ENCODE results near the gene MEGF9. TPM values are rescaled to one million over a fixed set of nuclear protein-coding genes. Genes with fewer than 3 reads are reported as not detected.

Gene MEGF9
- total RNA-seq, 4 donors from 2014 or later, result 65.2 to 194 (median 138) TPM

GRCh38 chr9:120652934-120653333 is 61.3 kb downstream of the MEGF9 start:
- intact Hi-C loops (cut with DNase I), result no loop called here
- H3K27ac ChIP-seq, result no peak overlapping the region
- no peak overlapping the region for H3K4me3 ChIP-seq (replicated peaks in 1 of 3)
- no peaks in the 10 kb centered on the region for H3K36me3 ChIP-seq
- H3K27me3 ChIP-seq, result no peaks in the 10 kb centered on the region
- no peak for DNase-seq
- TF ChIP-seq POLR2A (IDR thresholded peaks at IDR 0.05), result no peak
- no peak for TF ChIP-seq CTCF (IDR thresholded peaks at IDR 0.05)
- WGBS, 2 donors, result 96 to 97% methylated on average over 2 of the region's 2 CpGs
- H3K9me3 ChIP-seq, result no peaks in the 10 kb centered on the region
- H3K4me1 ChIP-seq, result peaks cover 0 to 6% of the 10 kb centered on the region in 2 donors

DNA sequence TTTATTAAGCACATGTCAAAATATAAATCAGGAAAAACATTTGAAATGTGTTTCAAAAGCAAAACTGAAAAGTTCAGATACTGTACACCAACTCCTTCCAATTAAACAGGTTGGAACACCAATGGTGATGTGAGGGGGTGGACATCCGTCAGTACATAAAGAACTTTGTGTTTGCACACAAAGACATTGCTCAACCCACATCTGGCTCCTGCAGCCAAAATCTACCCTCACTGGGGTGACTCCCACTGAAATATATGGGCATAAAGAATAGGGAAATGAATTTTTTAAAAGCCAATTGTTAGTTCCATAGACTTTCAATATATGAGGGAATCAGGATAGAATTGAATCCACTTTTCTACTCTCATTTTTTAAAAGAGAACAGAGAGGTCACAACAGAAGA is 63.9 kb downstream of the MEGF9 start:
- no peaks in the 10 kb centered on the region for H3K9me3 ChIP-seq
- no peaks in the 10 kb centered on the region for H3K36me3 ChIP-seq
- H3K4me1 ChIP-seq, result peaks cover 0 to 6% of the 10 kb centered on the region in 2 donors
- H3K4me3 ChIP-seq (replicated peaks in 1 of 3), result no peak overlapping the region
- intact Hi-C loops (cut with DNase I), result no loop called here
- no peaks in the 10 kb centered on the region for H3K27me3 ChIP-seq
- no peak overlapping the region for H3K27ac ChIP-seq
- TF ChIP-seq POLR2A (IDR thresholded peaks at IDR 0.05) (no peak), CTCF (IDR thresholded peaks at IDR 0.05) (no peak)
- WGBS, 2 donors, result 97 to 100% methylated on average over 1 of the region's 1 CpG
- DNase-seq, result no peak

- H3K36me3 ChIP-seq, result no peaks in the 10 kb centered on the region
- H3K4me3 ChIP-seq (replicated peaks in 1 of 3), result no peak overlapping the region
- DNase-seq, result no peak
- no peaks in the 10 kb centered on the region for H3K9me3 ChIP-seq
- intact Hi-C loops (cut with DNase I), result no loop called here
- H3K27me3 ChIP-seq, result no peaks in the 10 kb centered on the region
- H3K4me1 ChIP-seq, result peaks cover 0 to 6% of the 10 kb centered on the region in 2 donors
- no peak overlapping the region for H3K27ac ChIP-seq
- 97 to 99% methylated on average over 3 of the region's 3 CpGs for whole genome bisulfite sequencing, 2 donors
- TF ChIP-seq POLR2A (IDR thresholded peaks at IDR 0.05) (no peak), CTCF (IDR thresholded peaks at IDR 0.05) (no peak)
These were observed 65.6 kb downstream of the MEGF9 start for GRCh38 chr9:120648581-120649197.

- Histone ChIP-seq H3K4me3 (replicated peaks in 1 of 3) (no peak overlapping the region), H3K27ac (no peak overlapping the region), H3K36me3 (no peaks in the 10 kb centered on the region), H3K4me1 (no peaks in the 10 kb centered on the region), H3K27me3 (no peaks in the 10 kb centered on the region), H3K9me3 (no peaks in the 10 kb centered on the region)
- DNase-seq, result no peak
- TF ChIP-seq CTCF (IDR thresholded peaks at IDR 0.05) (no peak), POLR2A (IDR thresholded peaks at IDR 0.05) (no peak)
- 96 to 98% methylated on average over 4 of the region's 4 CpGs for WGBS, 2 donors
- intact Hi-C loops (cut with DNase I), result no loop called here
These were observed 67.3 kb downstream of the MEGF9 start for GRCh38 chr9:120646948-120647347.

- Histone ChIP-seq H3K9me3 (no peaks in the 10 kb centered on the region), H3K36me3 (no peaks in the 10 kb centered on the region), H3K4me3 (replicated peaks in 1 of 3) (no peak overlapping the region), H3K27me3 (no peaks in the 10 kb centered on the region), H3K27ac (no peak overlapping the region), H3K4me1 (no peaks in the 10 kb centered on the region)
- WGBS, 2 donors, result 98 to 100% methylated on average over 1 of the region's 1 CpG
- no peak for TF ChIP-seq POLR2A (IDR thresholded peaks at IDR 0.05)
- intact Hi-C loops (cut with DNase I), result no loop called here
- no peak for DNase-seq
These were observed 68.5 kb downstream of the MEGF9 start for GRCh38 chr9:120645760-120646159.

Data from thyroid gland (tissue), 4 donors.